Epidermal melanocyte (primary cell): ENCODE data around the gene LRRC71.

Source experiments
- DNase-seq: peaks from one replicate; pipeline ENCODE4 v3.0.0; 2011; ENCODE audit warnings: low spot score; ENCODE audit not compliant: insufficient read length

Gene LRRC71

DNA sequence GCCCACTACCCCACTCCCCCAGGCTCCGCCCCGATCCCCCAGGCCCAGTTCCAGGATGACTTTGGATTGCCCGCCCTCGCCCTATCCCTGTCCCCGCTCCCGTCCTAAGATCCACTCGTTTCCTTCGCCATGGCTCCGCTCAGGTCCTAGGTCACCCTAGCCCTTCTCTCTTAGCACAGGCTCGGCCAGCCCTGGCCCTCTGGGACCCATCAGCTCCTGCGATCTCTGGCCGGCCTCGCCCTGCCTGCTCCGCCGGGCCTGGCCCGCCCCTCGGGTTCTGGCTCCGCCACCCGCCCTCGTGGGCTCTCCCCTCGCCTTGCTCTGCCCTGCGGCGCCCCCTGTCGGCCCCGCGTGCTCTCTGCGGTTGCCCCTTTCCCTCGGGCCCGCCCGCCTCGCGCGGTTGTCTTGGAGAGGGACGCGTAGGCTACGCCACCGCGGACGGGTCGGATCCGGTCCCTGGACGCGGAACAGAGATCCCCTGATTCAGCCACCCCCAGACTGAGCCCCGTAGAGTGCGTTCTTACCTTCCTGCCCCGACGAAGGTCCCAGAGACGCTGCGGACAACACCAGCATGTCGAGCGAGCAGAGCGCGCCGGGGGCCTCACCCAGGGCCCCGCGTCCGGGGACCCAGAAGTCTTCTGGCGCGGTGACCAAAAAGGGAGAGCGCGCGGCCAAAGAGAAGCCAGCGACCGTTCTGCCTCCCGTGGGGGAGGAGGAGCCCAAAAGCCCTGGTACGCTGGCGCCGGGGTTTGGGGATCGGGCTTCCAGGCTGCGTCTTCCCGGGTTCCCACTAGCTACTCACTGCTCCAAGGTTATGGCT is at the start of gene LRRC71:
TSS of gene LRRC71 (plus strand) at position 400 of the 820 bp plus-strand sequence. CDS start at position 572, 172 bp downstream.
- peak; percentile 84 for DNase-seq

DNA sequence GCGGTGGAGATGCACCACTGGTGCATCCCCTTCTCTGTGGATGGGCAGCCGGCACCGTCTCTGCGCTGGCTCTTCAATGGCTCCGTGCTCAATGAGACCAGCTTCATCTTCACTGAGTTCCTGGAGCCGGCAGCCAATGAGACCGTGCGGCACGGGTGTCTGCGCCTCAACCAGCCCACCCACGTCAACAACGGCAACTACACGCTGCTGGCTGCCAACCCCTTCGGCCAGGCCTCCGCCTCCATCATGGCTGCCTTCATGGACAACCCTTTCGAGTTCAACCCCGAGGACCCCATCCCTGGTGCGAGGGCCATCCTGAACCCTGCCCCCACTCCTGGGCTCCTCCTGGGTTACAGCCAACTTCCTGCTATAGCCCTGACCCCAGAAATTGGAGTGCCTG is 46.8 kb upstream of the LRRC71 start:
- DNase-seq: no peak

DNA sequence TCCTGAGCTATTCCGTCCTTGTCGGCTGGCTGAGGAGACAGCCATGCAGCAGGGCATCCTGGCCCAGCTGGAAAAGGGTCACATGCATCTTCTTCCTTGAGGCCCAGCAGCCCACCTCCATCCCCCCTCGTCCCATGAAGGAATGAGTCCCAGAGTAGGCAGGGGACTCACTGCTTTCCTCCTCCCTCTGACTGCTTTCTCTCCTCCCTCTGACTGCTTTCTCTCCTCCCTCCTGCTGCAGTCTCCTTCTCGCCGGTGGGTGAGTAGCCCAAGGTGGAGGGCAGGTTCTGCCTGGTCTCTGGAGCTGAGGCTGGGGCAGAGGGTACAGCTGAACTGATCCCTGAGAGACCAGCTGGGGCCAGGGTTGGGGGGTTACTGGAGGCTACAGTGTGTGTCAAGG is 46.3 kb upstream of the LRRC71 start:
- DNase-seq: no peak

GRCh38 chr1:156874572-156875340 is 45.7 kb upstream of the LRRC71 start:
- no peak for DNase-seq

DNA sequence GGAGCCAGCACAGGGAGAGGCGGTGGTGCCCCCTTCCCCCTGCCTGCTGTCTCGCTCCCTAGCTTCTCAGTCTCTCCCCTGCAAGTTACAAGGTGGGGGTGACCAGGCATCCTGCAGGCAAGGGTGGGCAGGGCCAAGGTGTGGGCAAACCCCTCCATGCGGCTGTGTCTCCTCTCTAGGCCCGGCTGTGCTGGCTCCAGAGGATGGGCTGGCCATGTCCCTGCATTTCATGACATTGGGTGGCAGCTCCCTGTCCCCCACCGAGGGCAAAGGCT is 45.2 kb upstream of the LRRC71 start:
- DNase-seq: no peak

- no peak for DNase-seq
These were observed 44.2 kb upstream of the LRRC71 start for GRCh38 chr1:156876281-156876680.

GRCh38 chr1:156877433-156878170 is 42.8 kb upstream of the LRRC71 start:
- no peak for DNase-seq

DNA sequence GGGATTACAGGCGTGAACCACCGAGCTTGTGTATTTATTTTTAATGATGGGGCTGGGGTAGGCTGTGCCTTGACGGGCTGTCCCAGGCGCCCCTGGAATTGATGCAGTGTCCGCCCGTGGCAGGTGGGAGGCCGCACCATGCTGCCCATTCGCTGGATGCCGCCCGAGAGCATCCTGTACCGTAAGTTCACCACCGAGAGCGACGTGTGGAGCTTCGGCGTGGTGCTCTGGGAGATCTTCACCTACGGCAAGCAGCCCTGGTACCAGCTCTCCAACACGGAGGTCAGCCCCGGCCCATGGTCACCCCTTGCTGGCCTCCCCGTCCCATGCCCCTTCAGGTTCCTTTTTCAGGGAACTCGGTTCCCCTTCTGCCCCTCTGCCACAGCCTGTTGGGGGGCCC is 40.6 kb upstream of the LRRC71 start:
- no peak for DNase-seq

DNA sequence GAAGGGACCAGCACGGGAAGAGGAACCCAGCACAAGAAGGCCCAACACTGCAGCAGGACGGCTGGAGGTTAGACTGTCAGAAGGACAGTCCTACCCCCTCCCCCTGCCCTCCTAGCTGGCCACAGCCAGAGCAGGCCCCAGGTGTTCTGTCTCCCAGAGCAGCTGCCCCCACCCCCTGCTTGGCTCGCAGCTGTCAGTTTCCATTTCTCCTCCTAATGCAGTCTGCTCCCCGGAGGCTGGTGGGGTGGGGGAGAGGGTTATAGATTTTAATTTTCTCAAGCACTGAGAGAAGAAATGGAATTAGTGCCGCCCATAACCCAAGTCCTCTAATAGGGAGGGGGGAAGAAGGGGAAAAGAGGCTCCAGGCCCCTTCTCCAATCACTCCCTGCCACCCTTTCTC is 40.0 kb upstream of the LRRC71 start:
- DNase-seq: no peak

DNA sequence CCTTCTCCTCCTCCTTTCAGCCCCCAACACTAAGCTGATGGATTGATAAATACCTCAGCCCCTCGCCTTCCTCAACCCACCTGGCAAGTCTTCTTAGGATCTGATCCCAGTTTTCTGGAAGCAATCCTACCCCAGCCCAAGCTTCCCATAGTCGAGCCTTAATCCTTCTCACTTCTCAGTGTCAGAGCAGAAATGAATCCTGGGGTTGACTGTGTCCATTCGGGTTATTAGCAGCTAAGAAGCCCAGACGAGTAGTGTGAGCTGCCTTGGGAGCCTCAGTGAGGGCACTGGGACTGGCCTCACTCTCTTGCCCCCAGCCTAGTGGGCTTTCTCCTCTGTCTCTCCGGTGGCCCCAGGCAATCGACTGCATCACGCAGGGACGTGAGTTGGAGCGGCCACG is 39.3 kb upstream of the LRRC71 start:
- DNase-seq: no peak

- DNase-seq: no peak
These were observed 38.8 kb upstream of the LRRC71 start for GRCh38 chr1:156881663-156882062.

GRCh38 chr1:156882543-156882942 is 37.9 kb upstream of the LRRC71 start:
- DNase-seq: no peak

- DNase-seq: no peak
These were observed 36.5 kb upstream of the LRRC71 start for GRCh38 chr1:156883919-156884318.

GRCh38 chr1:156884560-156885184 is 35.8 kb upstream of the LRRC71 start:
- DNase-seq: no peak

GRCh38 chr1:156885314-156885713 is 35.1 kb upstream of the LRRC71 start:
- DNase-seq: no peak

GRCh38 chr1:156885880-156886355 is 34.5 kb upstream of the LRRC71 start:
- DNase-seq: no peak

- no peak for DNase-seq
These were observed 33.7 kb upstream of the LRRC71 start for GRCh38 chr1:156886583-156887281.

DNA sequence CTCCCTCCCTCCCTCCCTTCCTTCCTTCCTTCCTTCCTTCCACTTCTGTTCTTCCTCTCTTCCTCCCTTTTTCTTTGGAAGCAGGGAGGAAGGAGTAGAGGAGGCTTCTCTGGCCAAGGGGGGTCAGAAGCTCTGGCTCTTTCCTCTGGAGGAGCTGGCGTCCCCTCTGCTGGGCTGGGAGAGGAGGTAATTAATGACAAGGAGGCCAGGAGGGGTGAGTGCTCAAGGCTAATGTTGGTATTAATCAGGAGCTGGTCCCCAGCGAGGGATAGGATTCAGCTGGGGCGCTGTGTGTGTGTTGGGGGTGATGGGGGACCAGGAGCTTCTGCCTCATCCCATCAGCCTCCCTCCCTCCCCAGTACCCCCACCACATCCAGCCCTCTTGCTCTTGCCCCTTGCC is 33.1 kb upstream of the LRRC71 start:
- DNase-seq: no peak

DNA sequence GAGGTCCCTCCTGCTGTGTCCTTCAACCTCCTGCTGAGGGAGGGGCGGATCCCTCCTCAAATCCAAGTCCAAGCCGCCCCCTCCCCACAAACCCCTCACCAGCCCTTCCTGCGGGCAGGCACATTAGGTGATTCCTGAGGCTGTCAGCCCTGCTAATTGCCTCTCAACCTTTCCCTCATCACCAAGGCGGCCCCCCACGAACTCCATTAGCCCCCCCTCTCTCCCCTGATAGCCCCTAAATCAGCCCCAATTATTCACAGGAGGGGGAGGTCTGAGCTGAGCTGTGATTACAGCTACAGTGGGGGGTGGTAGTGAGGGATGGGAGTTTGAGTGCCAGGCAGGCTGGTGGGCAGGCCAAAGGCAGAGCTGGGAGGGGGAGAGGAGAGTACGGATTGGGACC is 32.7 kb upstream of the LRRC71 start:
- no peak for DNase-seq

DNA sequence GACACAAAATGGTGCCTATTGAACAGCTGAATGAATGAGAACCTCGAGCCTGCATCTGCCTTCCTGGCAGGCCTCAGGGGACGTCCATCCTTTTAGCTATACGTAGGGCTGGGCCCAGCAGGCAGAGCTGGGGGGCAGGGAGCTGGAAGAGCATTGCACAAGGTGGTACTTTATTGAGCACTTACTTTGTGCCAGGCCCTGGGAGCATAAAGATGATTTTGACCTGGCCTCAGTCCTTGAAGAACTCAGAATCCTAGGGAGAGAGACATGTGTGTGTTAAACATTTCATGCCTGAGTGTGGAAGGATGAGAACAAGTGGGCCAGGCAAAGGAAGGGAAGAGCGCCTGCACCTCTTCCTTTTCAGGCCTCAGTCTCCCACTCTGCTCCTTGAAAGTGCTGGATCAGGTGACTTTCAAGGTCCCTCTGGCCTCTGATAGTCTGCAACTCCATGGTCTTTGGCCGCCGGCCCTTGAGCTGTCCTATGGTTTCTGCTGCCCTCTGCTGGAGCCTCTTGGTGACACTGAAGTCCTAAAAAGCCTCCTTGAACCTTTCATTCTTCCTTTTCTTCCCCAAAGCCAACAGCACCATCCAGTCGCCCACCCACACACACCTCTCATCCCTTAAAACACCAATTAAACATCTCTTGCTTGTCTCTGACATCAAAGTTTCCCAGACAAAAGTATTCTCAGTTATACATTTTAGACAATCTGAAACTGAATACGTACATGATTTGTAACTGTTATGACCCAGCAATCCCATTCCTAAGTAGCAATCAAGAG is 30.4 kb upstream of the LRRC71 start:
- peak; percentile 77 for DNase-seq
